ENCODE results near the gene POLD3.
"Not testable (repeated sequence)": the region's sequence is repeated elsewhere in the genome, so short reads cannot be mapped to it uniquely, and the experiment has no call there.

POLD3 gene

GRCh38 chr11:74639533-74639932, 47.2 kb downstream of the POLD3 start:
- no peak for DNase-seq

GRCh38 chr11:74641289-74641688, 48.9 kb downstream of the POLD3 start:
- DNase-seq: no peak

- DNase-seq: no peak
These were observed 49.5 kb downstream of the POLD3 start for GRCh38 chr11:74641905-74642304.

DNA sequence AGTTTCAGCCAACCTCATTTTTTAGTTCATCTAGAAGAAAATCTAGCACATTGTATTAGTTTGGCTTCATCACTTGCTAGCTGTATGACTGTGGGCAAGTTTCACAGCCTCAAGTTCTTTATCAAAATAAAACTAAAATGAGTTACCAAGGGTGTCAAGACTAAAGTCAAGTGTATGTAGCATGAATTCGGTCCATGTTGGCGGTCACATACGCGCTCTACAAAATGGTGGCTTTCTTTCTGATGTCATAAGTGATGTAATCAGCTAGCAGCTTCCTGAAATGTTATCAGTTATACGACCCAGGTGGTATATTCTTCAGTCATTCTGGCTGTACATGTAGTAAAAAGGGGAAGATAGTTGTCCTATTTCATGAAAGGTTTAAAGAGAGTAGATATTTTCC, 50.5 kb downstream of the POLD3 start:
- DNase-seq: no peak

DNA sequence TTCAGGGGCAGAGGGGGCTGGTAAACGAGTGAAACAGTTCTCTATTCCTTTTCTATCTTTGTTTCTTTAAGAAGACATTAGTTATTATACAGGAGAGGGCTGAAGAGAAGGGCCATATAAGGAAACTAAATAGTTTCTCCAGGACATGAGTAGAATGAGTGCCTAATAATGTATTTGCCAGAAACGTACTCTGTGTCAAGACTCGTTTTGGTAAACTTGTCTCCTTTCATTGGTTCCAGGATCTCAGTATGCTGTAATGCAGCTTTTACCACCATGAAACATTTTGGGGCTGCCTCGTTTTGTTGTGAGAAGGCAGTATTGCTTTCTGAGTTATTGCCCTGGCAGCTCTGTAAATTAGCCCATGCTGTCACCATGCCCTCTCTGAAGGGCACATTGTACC, 51.7 kb downstream of the POLD3 start:
- DNase-seq: no peak

- DNase-seq: no peak
These were observed 53.8 kb downstream of the POLD3 start for GRCh38 chr11:74646215-74646614.

DNA sequence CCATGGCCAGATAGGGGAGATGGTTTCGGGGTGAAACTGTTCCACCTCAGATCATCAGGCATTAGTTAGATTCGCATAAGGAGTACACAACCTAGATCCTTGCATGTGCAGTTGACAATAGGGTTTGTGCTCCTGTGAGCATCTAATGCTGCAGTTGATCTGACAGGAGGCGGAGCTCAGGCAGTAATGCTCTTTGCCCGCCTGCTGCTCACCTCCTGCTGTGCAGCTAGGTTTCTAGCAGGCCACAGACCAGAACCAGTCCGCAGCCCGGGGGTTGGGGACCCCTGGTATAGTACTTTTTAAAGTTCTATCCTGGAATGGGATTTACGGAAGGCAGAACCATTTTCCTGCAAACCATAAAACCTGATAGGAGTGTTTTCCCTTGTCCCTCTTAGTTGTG, 54.6 kb downstream of the POLD3 start:
- no peak for DNase-seq

DNA sequence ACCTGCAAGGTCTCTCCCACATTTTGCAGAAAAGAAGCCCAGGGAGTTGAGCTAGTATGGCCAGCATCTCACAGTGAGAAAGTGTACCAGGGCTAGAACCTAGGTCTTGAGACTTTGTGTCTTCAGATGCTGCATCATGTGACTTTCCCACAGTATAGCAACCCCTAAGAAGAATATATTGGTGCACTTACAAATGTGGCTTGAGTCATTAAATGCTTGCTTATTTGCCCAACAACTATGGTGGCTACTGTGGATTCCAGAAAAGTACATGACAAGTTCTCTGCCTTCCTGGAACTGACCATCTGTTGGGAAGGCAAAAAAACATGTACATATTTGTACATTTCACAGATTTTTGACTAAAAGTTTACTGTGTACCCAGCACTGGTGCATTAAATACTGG, 55.0 kb downstream of the POLD3 start:
- no peak for DNase-seq

GRCh38 chr11:74647831-74648230, 55.4 kb downstream of the POLD3 start:
- DNase-seq: no peak

- no peak for DNase-seq
These were observed 56.5 kb downstream of the POLD3 start for GRCh38 chr11:74648894-74649293.

DNA sequence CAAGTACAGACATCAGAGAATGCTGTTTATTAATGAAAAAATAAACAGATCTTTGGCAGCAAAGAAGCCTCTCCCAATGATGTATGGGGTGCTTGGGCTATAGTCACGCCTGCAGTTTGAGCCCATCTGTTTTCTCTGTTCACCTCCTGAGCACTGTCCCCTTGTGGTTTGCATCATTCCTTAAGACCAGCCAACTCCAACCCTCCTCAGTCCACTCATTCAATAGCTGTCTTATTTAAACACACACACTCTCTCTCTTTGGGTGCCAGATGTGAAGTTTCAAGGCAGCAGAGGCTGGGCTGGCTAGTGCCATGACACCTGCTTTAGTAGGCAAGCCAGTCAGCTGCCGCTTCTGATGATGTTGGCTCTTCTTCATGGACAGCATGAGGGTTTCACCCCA, 58.1 kb downstream of the POLD3 start:
- DNase-seq: no peak

DNA sequence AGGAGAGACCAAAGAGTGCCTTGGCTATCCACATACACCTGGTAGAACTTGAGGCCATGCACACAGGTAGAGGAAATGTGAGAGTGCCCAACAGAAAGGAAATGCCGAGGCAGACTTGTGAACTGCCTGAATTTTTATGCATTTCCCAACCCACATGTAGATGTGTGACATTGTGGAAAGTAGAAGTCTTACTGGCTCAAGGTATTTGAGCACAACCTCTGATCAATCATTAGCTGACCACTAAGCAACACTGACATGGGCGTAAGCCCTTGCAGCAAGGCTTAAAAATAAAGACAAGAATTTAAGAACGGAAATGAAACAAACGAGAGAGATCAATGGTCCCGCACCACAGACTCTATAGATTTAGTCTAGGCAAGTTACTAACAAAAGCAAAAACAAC, 62.6 kb downstream of the POLD3 start:
- DNase-seq: no peak

DNA sequence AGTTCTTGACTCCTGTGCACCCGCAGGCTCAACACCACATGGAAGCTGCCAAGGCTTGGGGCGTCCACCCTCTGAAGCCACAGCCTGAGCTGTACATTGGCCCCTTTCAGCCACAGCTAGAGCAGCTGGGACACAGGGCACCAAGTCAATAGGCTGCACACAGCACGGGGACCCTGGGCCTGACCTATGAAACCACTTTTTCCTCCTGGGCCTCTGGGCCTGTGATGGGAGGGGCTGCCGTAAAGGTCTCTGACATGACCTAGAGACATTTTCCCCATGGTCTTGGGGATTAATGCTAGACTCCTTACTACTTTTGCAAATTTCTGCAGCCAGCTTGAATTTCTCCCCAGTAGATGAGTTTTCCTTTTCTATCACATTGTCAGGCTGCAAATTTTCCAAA, 66.7 kb downstream of the POLD3 start:
- not testable (repeated sequence) for DNase-seq

DNA sequence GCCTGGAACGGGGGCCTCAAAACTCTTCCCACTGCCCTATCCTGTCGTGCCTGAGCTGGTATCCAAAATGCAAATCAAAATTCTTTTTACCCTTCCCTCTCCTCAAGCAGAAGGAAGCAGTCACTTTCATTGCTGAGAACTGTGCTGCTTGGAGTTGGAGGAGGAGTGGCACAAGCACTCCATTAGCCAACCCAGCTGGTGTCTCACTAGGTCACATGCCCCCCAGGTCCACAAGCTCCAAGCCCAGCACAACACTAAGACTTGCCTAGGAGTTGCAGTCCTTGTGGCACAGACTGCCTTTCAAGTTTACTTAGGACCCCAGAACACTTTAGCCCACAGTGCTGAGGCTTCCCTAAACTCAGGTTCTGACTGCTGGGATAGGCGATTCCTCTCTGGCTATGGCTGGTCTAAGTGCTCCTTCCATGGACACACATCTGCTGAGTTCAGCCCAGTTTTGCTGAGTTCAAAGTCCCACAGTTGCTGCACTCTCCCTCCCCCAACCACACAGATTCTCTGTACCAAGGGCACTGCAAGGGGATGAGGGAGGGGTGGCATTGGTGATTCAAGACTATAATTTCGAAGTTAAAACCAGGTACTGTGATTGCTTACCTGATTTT, 70.2 kb downstream of the POLD3 start:
- no peak for DNase-seq

DNA sequence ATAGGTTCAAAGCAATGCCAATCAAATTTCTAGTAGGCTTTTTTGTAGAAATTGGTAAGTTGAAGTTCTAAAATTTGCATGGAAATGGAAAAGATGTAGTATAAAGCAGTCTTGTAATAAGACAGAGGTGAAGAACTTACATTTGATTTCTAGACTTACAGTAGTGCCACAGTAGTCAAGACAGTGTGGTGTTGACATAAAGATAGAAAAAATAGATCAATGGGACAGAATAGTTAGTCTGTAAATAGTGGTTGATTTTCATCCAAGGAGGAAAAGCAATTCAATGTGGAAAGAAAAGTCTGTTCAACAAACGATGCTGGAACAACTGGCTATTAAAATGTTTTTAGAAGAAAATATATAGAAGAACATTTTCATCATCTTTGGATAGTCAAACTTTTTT, 70.9 kb downstream of the POLD3 start:
- DNase-seq: no peak

GRCh38 chr11:74669211-74670160, 77.1 kb downstream of the POLD3 start:
- DNase-seq: no peak

DNA sequence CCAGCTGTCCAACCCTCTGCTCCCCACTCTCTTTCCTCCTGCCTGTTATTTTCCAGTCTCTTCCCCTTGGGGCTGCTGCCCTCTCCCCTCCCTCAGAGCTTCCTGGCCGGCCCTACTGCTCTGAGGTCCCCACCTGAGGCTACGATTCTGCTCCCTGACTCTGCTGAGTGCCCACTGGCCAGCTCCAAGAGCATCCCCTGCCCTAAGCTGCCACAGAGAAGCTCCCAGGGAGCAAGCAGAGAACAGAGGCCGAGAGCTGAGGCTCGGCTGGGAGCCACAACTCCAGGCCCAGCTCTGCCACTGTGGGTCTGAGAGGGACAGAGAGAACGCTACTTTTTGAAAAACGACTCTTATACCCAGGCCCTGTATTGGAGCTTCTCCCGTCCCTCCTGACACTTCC, 77.8 kb downstream of the POLD3 start:
- no peak for DNase-seq

DNA sequence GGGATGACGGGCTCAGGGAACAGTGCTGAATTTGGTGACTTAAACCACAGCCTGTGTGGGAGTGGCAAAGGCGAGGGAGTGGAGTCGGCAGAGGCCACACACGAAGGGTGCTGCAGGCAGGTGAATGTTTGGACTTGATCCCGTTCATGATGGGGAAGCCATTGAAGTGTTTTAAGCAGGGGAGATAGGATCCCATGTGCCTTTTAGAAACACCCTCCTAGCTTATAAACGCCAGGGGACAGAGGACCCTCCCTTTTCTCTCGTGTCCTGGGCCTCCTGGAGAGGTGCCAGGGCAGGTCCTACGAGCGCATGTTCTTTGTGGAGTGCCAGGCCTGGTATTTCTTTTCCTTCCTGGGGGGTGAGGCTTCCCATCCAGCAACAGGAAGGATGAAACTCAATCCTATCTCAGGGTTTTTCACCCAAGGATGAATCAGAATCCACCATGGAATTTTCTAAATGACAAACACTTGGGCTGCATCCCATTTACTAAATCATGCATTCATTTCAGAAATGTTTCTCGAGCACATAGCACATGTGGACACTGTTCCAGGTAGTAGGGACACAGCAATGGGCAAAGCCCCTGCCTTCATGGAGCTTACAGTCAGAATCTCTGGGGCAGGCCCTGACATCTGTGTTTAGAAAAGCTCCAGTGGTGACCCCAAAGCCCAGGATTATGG, 79.3 kb downstream of the POLD3 start:
- DNase-seq: no peak

DNA sequence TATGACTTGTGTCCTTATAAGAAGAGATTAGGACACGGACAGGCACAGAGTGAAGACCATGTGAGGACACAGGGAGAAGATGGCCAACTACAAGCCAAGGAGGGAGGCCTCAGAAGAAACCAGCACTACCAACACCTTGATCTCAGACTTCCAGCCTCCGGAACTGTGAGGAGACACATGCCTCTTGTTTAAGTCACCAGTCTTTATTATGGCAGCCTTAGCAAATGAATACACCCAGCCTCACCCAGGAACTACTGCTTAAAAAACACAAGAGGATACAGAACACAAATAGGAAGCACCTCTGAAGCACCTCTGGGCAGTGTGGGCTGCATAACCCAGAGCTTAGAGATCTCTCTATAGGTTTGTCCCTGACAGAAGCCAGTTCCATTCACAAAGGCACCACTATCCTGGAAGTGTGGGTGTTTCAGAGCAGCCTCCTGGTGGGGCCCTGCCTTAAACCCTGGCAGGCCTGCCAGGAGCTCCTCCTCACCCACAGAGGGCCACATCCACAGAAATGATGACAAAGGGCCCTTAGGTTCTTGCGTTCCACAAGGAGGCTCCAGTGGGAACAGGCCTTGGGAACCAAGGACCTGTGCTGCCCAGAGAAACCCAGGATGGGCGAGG, 80.1 kb downstream of the POLD3 start:
- no peak for DNase-seq

DNA sequence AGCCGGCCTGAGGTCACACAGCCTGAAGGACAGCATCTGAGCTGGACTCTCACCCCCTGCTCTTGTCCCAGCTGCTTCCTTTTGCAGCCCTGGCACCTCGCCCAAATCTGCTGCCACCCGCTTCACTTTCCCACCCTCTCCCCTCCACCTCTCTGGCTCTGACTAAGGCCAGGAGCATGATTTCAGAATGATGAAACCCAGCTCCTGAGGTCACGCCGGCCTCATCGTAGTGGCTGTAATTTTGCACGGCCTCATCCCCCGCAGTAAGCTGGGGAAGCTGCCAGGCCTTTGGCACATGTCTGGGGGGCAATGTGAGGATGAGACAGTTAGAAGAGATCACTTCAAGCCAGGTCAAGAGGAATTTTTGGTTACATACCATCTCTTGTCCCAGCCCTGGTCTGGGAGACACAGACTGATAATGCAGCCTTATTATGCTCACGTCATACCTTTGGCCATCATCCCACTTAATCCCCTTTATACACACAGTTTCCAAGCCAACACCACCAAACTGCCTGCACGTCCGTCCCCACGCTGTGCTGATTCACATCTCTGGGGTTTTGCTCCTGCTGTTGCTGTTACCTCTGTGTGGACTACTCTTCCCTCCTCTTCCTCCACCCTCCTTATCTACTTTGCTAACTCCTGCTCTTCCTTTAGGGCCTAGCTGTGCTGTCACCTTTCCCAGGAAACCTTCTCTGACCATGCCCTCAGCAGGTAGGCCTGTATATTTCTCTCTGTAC, 80.7 kb downstream of the POLD3 start:
- DNase-seq: no peak

DNA sequence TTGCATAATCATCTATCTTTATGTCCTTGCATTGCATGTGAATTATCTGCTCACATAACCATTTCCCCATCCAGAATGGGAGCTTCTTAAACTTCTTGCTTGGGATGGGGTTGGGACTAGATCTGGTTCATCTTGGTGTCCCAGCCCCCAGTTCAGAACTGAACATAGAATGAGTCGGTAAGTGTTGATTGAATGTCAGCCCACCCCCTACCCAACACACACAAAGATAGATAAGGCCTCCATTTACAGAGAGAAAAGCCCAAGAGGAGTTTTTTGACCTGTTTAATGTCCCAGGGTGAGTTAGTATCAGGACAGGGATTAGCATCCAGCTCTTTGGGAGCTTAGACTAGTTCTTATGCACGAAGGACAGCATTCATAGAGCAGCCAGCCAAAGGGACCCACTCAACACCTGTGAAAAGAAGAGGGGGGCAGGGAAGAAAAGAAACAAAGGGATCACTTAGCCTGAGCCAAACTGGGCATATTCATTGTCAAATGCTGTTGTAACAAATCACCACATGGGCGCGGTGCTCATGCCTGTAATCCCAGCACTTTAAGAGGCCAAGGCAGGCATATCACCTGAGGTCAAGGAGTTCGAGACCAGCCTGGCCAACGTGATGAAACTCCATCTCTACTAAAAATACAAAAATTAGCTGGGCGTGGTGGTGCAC, 81.4 kb downstream of the POLD3 start:
- DNase-seq: no peak

DNA sequence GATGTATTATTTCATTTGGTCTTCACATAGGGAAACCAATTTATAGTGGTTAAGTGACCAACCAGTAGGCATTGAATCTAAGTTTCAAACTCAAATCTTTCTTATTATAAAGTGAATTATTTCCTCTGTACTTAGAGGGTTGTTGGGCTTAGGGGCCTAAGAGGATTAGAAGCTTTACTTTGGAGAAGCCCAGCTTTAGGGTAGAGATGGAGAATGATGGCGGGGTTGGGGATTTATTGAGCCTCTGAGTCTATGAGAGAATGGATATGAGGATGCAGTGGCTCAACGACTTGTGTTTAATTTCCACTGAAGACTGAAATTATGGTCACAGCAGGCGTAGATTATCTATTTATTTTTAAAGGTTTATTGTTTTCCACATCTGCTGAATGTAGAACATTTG, 83.4 kb downstream of the POLD3 start:
- DNase-seq: no peak
